ENCODE results near the gene PTPN2. TPM values are rescaled to one million over a fixed set of nuclear protein-coding genes. Genes with fewer than 3 reads are reported as not detected.

The PTPN2 gene
- total RNA-seq, 2 donors from 2014 or later = 22.7 to 34.2 TPM

DNA sequence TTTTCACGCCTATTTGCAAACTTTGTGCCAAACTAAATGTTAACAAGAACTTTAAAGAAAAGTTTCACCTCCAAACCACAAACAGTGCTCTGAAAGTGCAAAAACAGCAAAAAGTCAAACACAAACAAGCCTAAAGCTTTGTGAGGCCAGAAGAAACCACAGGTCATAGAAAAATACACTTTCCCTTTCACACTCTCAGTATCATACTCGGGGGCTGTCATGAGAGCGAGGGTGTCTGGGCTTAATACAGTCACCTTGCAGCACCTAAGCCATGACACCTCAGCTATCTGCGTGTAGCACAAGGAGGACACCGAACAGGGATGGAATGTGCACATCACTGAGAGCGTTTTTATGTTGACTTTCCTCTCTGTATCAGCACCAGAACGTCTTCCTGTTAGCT lies 37.1 kb upstream of the PTPN2 start:
- H3K4me3 ChIP-seq = no peak overlapping the region
- H3K27me3 ChIP-seq = no peaks in the 10 kb centered on the region
- no peak for DNase-seq
- TF ChIP-seq, protein P1, sequence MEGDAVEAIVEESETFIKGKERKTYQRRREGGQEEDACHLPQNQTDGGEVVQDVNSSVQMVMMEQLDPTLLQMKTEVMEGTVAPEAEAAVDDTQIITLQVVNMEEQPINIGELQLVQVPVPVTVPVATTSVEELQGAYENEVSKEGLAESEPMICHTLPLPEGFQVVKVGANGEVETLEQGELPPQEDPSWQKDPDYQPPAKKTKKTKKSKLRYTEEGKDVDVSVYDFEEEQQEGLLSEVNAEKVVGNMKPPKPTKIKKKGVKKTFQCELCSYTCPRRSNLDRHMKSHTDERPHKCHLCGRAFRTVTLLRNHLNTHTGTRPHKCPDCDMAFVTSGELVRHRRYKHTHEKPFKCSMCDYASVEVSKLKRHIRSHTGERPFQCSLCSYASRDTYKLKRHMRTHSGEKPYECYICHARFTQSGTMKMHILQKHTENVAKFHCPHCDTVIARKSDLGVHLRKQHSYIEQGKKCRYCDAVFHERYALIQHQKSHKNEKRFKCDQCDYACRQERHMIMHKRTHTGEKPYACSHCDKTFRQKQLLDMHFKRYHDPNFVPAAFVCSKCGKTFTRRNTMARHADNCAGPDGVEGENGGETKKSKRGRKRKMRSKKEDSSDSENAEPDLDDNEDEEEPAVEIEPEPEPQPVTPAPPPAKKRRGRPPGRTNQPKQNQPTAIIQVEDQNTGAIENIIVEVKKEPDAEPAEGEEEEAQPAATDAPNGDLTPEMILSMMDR (IDR thresholded peaks at IDR 0.05) = no peak
- TF ChIP-seq POLR2A (IDR thresholded peaks at IDR 0.05) = no peak
- no peak overlapping the region for H3K27ac ChIP-seq
- WGBS, 2 donors = 43 to 55% methylated on average over 7 of the region's 7 CpGs
- intact Hi-C loops (cut with DNase I) = no loop called here
- no peaks in the 10 kb centered on the region for H3K4me1 ChIP-seq
- H3K9me3 ChIP-seq = no peaks in the 10 kb centered on the region
- no peak for ATAC-seq
- no peaks in the 10 kb centered on the region for H3K36me3 ChIP-seq (replicated peaks in 1 of 2; ENCODE audit: insufficient read depth in 1 of 2, low read depth in 2 of 2)

GRCh38 chr18:12911929-12912703 lies 28.1 kb upstream of the PTPN2 start:
- Histone ChIP-seq H3K36me3 (replicated peaks in 1 of 2; ENCODE audit: insufficient read depth in 1 of 2, low read depth in 2 of 2) (no peaks in the 10 kb centered on the region), H3K9me3 (no peaks in the 10 kb centered on the region), H3K4me3 (no peak overlapping the region), H3K27me3 (peaks cover 0 to 9% of the 10 kb centered on the region in 2 donors), H3K27ac (no peak overlapping the region), H3K4me1 (peaks cover 15% of the 10 kb centered on the region)
- TF ChIP-seq, protein P1 (IDR thresholded peaks at IDR 0.05) = no peak
- TF ChIP-seq POLR2A (IDR thresholded peaks at IDR 0.05) = no peak
- intact Hi-C loops (cut with DNase I) = no loop called here
- 41 to 63% methylated on average over 18 to 73 of the region's 75 CpGs for WGBS, 2 donors
- ATAC-seq = peak; percentile 35
- DNase-seq = no peak

DNA sequence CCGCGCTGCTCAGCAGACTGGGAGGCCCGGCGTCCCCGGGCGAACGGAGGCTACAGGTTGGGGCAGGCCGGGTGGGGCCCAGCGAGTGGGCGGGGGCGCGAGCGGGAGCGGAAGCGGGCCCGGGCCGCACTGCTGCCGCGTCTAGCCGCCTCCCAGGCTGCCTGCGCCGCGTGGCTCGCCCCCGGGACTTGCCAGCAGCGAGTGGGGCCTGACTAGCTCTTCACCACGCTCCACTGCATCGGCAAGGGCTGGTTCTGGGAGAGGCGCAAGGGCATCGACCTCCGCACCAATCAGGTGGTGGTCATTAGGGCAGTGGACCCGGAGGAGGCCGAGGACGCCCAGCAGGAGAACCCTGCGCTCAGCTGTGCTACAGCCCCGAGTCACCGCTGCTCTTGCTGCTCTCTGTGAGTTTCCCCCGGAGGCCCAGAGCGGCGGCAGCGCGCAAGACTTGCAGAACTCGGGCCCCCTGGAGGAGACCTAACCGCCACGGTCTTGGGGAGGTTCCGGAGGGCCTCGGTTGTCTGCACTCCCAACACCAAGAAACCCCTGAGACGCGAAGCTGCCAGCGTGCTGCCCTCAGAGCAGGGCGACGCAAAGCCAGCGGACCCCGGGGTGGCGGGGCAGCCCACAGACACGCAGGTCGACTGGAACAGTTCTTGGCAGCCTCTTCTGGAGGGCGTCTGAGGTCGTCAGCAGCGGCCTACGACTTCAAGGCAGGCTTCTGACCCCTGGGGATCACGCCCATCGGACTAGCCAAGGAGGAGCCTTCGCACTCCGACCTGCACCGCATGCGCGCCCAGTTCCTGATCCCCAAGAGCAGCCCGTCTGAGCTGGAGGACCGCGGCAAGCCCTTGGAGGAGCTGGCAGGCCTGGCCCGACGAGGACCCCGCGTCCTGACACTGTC lies 27.2 kb upstream of the PTPN2 start:
- TF ChIP-seq POLR2A (IDR thresholded peaks at IDR 0.05) = no peak
- TF ChIP-seq, protein P1 (IDR thresholded peaks at IDR 0.05) = no peak
- H3K4me3 ChIP-seq = no peak overlapping the region
- peaks cover 15% of the 10 kb centered on the region for H3K4me1 ChIP-seq
- H3K36me3 ChIP-seq (replicated peaks in 1 of 2; ENCODE audit: insufficient read depth in 1 of 2, low read depth in 2 of 2) = no peaks in the 10 kb centered on the region
- peak; percentile 45 for ATAC-seq
- H3K9me3 ChIP-seq = no peaks in the 10 kb centered on the region
- WGBS, 2 donors = 13 to 24% methylated on average over 11 to 73 of the region's 75 CpGs
- H3K27me3 ChIP-seq = peaks cover 0 to 9% of the 10 kb centered on the region in 2 donors
- H3K27ac ChIP-seq = no peak overlapping the region
- DNase-seq = peak in 3 of 4 donors; percentile 7 to 24 (median 17)
- intact Hi-C loops (cut with DNase I) = no loop called here

GRCh38 chr18:12908706-12909105 lies 24.7 kb upstream of the PTPN2 start:
- intact Hi-C loops (cut with DNase I) = no loop called here

More at GRCh38 chr18:12908706-12909105, 24.7 kb upstream of the PTPN2 start:
- Histone ChIP-seq H3K9me3 (no peaks in the 10 kb centered on the region), H3K4me1 (peaks cover 15% of the 10 kb centered on the region), H3K27ac (no peak overlapping the region), H3K27me3 (peaks cover 0 to 9% of the 10 kb centered on the region in 2 donors), H3K4me3 (no peak overlapping the region), H3K36me3 (replicated peaks in 1 of 2; ENCODE audit: insufficient read depth in 1 of 2, low read depth in 2 of 2) (no peaks in the 10 kb centered on the region)
- no peak for TF ChIP-seq POLR2A (IDR thresholded peaks at IDR 0.05)
- TF ChIP-seq, protein P1 (IDR thresholded peaks at IDR 0.05) = no peak
- 64 to 71% methylated on average over 4 of the region's 4 CpGs for WGBS, 2 donors
- DNase-seq (no peak), ATAC-seq (no peak)
